GM23338 (cell line): ENCODE measurements around the gene SLC52A3. TPM values are rescaled to one million over a fixed set of nuclear protein-coding genes. Genes with fewer than 3 reads are reported as not detected.

Source experiments
- ATAC-seq: fragments of 200-7000 bp; cut with Tn5 transposase; 3 replicates; pipeline ENCODE4 v1.9.1; 2020
- DNase-seq: peaks from one replicate; pipeline ENCODE4 v3.0.0-alpha.2; 2015; ENCODE audit warnings: low spot score
- H2AFZ ChIP-seq: fragments of 200-600 bp; sonication (generic); 2 replicates; pipeline ENCODE4 v1.8.0; 2016; ENCODE audit warnings: antibody characterized with exemption, mild to moderate bottlenecking, moderate library complexity
- H3F3A ChIP-seq: fragments of 200-600 bp; sonication (generic); replicated peaks from 2 replicates; pipeline ENCODE4 v1.8.0; 2017; ENCODE audit warnings: antibody characterized with exemption, mixed run types, low read depth
- H3K27ac ChIP-seq: fragments of 200-600 bp; sonication (generic); 2 replicates; pipeline ENCODE4 v1.6.1; 2016; ENCODE audit warnings: low read depth
- H3K27me3 ChIP-seq: fragments of 200-600 bp; sonication (generic); 2 replicates; pipeline ENCODE4 v1.8.0; 2016; ENCODE audit warnings: mild to moderate bottlenecking, mixed run types, moderate library complexity; ENCODE audit not compliant: insufficient read depth
- H3K36me3 ChIP-seq: fragments of 200-600 bp; sonication (generic); 2 replicates; pipeline ENCODE4 v1.8.0; 2016; ENCODE audit warnings: mild to moderate bottlenecking; ENCODE audit not compliant: insufficient read depth
- H3K4me1 ChIP-seq: fragments of 200-600 bp; sonication (generic); 2 replicates; pipeline ENCODE4 v1.8.0; 2016; ENCODE audit warnings: mild to moderate bottlenecking, moderate library complexity; ENCODE audit not compliant: insufficient read depth
- H3K4me2 ChIP-seq: fragments of 200-600 bp; sonication (generic); 2 replicates; pipeline ENCODE4 v1.7.1; 2017; ENCODE audit warnings: mixed run types
- H3K4me3 ChIP-seq: fragments of 200-600 bp; sonication (generic); 2 replicates; pipeline ENCODE4 v1.6.1; 2016; ENCODE audit warnings: mixed run types
- H3K79me2 ChIP-seq: fragments of 200-600 bp; sonication (generic); replicated peaks from 2 replicates; pipeline ENCODE4 v1.8.0; 2017; ENCODE audit warnings: mild to moderate bottlenecking; ENCODE audit not compliant: insufficient read depth
- H3K9me2 ChIP-seq: fragments of 200-600 bp; sonication (generic); 2 replicates; pipeline ENCODE4 v1.8.0; 2017; ENCODE audit not compliant: insufficient read depth
- H4K20me1 ChIP-seq: fragments of 200-600 bp; sonication (generic); replicated peaks from 2 replicates; pipeline ENCODE4 v1.8.0; 2017; ENCODE audit warnings: mild to moderate bottlenecking; ENCODE audit not compliant: insufficient read depth
- H3K27ac Mint-ChIP-seq: 2 replicates; pipeline ENCODE4 v1.8.0; 2020; ENCODE audit warnings: inconsistent platforms, mild to moderate bottlenecking, moderate library complexity, mixed read lengths
- H3K27me3 Mint-ChIP-seq: 3 replicates; pipeline ENCODE4 v1.8.0; 2022; ENCODE audit warnings: low read depth, mild to moderate bottlenecking, moderate library complexity, mixed read lengths, inconsistent platforms; ENCODE audit not compliant: insufficient read depth, poor library complexity
- H3K36me3 Mint-ChIP-seq: 3 replicates; pipeline ENCODE4 v1.8.0; 2021; ENCODE audit warnings: low read depth, mild to moderate bottlenecking, inconsistent platforms, moderate library complexity, mixed read lengths
- H3K4me1 Mint-ChIP-seq: 3 replicates; pipeline ENCODE4 v1.8.0; 2020; ENCODE audit warnings: mild to moderate bottlenecking, inconsistent platforms, mixed read lengths
- H3K4me3 Mint-ChIP-seq: 3 replicates; pipeline ENCODE4 v1.8.0; 2021; ENCODE audit warnings: moderate library complexity, mild to moderate bottlenecking, inconsistent platforms, mixed read lengths
- H3K9me3 Mint-ChIP-seq: 3 replicates; pipeline ENCODE4 v1.8.0; 2020; ENCODE audit warnings: moderate library complexity, mild to moderate bottlenecking, inconsistent platforms, mixed read lengths
- CREB1 ChIP-seq: fragments of 250-450 bp; sonication (Bioruptor Pico); IDR thresholded peaks from 2 replicates; pipeline ENCODE4 v1.5.0; 2020; ENCODE audit warnings: low read depth, mild to moderate bottlenecking, moderate library complexity
- JUNB ChIP-seq: IDR thresholded peaks from one replicate; pipeline ENCODE4 v1.6.1; 2016; ENCODE audit warnings: antibody characterized with exemption; ENCODE audit not compliant: unreplicated experiment
- NANOG ChIP-seq: IDR thresholded peaks from 2 replicates; pipeline ENCODE4 v1.6.1; 2016; ENCODE audit warnings: antibody characterized with exemption, borderline replicate concordance
- STAT1 ChIP-seq: IDR thresholded peaks from one replicate; pipeline ENCODE4 v1.6.1; 2016; ENCODE audit warnings: antibody characterized with exemption; ENCODE audit not compliant: unreplicated experiment
- ZNF462 ChIP-seq: fragments of 250-450 bp; sonication (Bioruptor Pico); IDR thresholded peaks from 2 replicates; pipeline ENCODE4 v1.5.0; 2020; ENCODE audit warnings: mild to moderate bottlenecking, moderate library complexity
- polyA plus RNA-seq: library from polyadenylated mRNA; unstranded; fragments of >200 nt; fragmentation: Nextera tagmentation; extraction: Ambion mirVana; gene quantifications from 2 replicates; pipeline ENCODE4 v1.2.1, GENCODE V29; 2016
- total RNA-seq: library from RNA; depleted of rRNA; stranded (reverse); fragments of >200 nt; shearing (Covaris generic); gene quantifications from 2 replicates; pipeline ENCODE4 v1.2.3, GENCODE V29; 2014
- TF ChIP-seq, protein P1 (sequence below), 2 experiments: fragments of 200-600 bp in 1 of 2; sonication (generic) in 1 of 2; conservative IDR thresholded peaks; 2 replicates each; pipeline versions ENCODE4 v1.5.1 to v1.6.1; 2016 to 2017; ENCODE audit warnings: antibody characterized with exemption in 2 of 2, low read depth in 2 of 2, mild to moderate bottlenecking in 2 of 2, moderate library complexity in 1 of 2

SLC52A3 gene
- total and polyA plus RNA-seq, 2 experiments from 2014 or later, result 2.3 to 4.5 TPM

DNA sequence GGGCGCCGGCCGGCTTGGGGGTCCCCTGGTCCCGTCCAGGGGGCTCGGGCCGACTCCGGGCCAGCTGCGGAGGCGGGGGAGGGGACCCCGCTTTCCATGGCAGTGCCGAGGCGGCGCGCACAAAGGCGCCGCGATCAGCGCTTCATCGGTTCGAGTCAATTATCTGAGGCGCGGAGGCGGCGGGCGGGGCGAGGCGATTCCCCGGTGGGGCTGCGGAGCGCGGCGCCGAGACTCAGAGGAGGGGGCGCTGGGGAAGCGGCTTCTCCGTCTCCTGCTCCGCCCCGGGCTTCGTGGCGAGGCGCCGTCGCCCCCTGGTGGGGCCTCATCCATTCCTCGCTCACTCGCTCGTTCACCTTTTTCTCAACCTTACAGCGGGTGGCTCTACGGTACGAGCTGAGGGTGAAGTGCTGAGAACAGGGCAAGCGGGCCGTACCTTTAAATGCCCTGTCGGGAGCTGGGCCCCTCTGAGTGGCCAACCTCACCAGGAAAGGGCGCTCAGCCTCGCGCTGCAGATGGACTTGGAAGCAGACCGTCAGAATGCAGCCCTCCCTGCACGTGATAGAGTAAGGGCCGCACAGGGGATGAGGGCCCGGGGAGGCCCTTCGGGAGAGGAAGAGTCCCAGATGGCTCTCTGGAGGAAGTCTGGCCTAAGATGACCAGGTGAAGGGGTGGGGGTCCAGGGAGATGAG lies 39.9 kb downstream of the SLC52A3 start:
- peak overlapping the region; percentile 92 for H2AFZ ChIP-seq
- H3F3A ChIP-seq, result 0 out of 2 replicates have a peak, but pooled peaks cover 7% of the 10 kb centered on the region
- Mint-ChIP-seq H3K27ac (no peak overlapping the region), H3K4me3 (peak overlapping the region; percentile 66), H3K4me1 (peaks cover 7% of the 10 kb centered on the region), H3K27me3 (peaks cover 11% of the 10 kb centered on the region), H3K36me3 (no peaks in the 10 kb centered on the region), H3K9me3 (no peaks in the 10 kb centered on the region; the same call in 2 of the 3 replicates)
- DNase-seq (peak; percentile 92), ATAC-seq (peak; percentile 91)
- peak overlapping the region; percentile 69 for H3K4me3 ChIP-seq
- no peak overlapping the region for H3K27ac ChIP-seq
- peaks cover 27% of the 10 kb centered on the region for H3K27me3 ChIP-seq
- peak overlapping the region; percentile 82 for H3K4me2 ChIP-seq
- H3K4me1 ChIP-seq, result peaks cover 7% of the 10 kb centered on the region; the same call in 1 of the 2 replicates
- H3K36me3 ChIP-seq, result no peaks in the 10 kb centered on the region
- TF ChIP-seq ZNF462 (CRISPR knock-in tag) (no peak), CREB1 (CRISPR knock-in tag) (no peak), NANOG (no peak), STAT1 (no peak), JUNB (no peak)
- TF ChIP-seq, protein P1, sequence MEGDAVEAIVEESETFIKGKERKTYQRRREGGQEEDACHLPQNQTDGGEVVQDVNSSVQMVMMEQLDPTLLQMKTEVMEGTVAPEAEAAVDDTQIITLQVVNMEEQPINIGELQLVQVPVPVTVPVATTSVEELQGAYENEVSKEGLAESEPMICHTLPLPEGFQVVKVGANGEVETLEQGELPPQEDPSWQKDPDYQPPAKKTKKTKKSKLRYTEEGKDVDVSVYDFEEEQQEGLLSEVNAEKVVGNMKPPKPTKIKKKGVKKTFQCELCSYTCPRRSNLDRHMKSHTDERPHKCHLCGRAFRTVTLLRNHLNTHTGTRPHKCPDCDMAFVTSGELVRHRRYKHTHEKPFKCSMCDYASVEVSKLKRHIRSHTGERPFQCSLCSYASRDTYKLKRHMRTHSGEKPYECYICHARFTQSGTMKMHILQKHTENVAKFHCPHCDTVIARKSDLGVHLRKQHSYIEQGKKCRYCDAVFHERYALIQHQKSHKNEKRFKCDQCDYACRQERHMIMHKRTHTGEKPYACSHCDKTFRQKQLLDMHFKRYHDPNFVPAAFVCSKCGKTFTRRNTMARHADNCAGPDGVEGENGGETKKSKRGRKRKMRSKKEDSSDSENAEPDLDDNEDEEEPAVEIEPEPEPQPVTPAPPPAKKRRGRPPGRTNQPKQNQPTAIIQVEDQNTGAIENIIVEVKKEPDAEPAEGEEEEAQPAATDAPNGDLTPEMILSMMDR (conservative IDR thresholded peaks at IDR 0.05; ENCODE audit: low read depth in 2 of 2), result peak; percentile 58 to 86
- no peaks in the 10 kb centered on the region for H3K79me2 ChIP-seq
- no peaks in the 10 kb centered on the region for H3K9me2 ChIP-seq
- H4K20me1 ChIP-seq, result no peaks in the 10 kb centered on the region
